ENCODE results near the gene SLC38A10.

DNA sequence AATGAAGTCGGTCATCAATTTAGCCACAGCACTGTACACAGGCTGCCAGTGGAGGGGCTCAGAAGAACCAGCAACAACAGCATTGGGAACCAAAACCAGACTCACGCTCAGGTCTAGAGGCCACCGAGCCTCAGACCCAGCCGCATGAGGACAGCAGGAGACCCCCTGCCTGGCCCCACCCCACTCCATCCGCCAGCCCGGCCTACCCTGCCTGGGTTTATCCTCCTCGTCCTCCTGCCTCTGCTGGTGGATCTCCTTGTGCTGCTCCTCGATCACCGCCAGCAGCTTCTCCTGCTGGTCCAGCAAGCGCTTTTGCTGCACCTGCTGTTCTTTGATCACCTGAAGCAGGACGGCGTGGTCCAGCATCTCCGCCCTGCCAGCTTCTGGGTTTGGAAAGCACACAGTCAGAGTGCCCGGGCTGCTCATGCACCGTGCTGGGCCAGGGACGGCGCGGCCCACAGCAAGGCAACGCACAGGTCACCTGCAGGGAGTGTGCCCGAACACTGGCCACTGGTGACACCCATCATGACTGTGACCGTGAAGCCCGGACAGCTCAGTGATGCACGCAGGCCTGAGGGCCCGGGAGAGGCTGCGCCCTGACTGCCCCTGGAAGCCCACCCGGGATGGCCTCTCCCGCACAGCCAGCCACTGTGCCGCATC lies 48.3 kb downstream of the SLC38A10 start:
- TF ChIP-seq, protein P1, sequence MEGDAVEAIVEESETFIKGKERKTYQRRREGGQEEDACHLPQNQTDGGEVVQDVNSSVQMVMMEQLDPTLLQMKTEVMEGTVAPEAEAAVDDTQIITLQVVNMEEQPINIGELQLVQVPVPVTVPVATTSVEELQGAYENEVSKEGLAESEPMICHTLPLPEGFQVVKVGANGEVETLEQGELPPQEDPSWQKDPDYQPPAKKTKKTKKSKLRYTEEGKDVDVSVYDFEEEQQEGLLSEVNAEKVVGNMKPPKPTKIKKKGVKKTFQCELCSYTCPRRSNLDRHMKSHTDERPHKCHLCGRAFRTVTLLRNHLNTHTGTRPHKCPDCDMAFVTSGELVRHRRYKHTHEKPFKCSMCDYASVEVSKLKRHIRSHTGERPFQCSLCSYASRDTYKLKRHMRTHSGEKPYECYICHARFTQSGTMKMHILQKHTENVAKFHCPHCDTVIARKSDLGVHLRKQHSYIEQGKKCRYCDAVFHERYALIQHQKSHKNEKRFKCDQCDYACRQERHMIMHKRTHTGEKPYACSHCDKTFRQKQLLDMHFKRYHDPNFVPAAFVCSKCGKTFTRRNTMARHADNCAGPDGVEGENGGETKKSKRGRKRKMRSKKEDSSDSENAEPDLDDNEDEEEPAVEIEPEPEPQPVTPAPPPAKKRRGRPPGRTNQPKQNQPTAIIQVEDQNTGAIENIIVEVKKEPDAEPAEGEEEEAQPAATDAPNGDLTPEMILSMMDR (optimal IDR thresholded peaks at IDR 0.05 in 1 of 3, IDR thresholded peaks at IDR 0.05 in 1 of 3, conservative IDR thresholded peaks at IDR 0.05 in 1 of 3; ENCODE audit: extremely low read depth in 1 of 3, insufficient read depth in 2 of 3, low read length in 3 of 3) = no peak
- TF ChIP-seq EZH2 (IDR thresholded peaks at IDR 0.05; ENCODE audit: low read length) = no peak
